Motor neuron (in vitro differentiated cells): Measurements from ENCODE around the gene ADAD2. TPM values are rescaled to one million over a fixed set of nuclear protein-coding genes. Genes with fewer than 3 reads are reported as not detected.
A peak's percentile ranks its signal among the peaks of the same experiment; 100 is the strongest.

Source experiments
- ATAC-seq, 8 experiments: fragments of 200-7000 bp; cut with Tn5 transposase; replicated peaks in 6 of 8; 2 replicates each; pipeline ENCODE4 v1.8.0; 2021; ENCODE audit warnings: mild to moderate bottlenecking in 8 of 8, moderate library complexity in 8 of 8
- H3K27ac ChIP-seq, 2 donors: fragments of 250-450 bp; sonication (Bioruptor Pico); 2 replicates each; pipeline ENCODE4 v1.9.0; 2021; ENCODE audit warnings: antibody characterized with exemption in 2 of 2, mild to moderate bottlenecking in 2 of 2, moderate library complexity in 1 of 2
- H3K4me1 ChIP-seq, 2 donors: fragments of 250-450 bp; sonication (Bioruptor Pico); replicated peaks in 1 of 2; 2 replicates each; pipeline ENCODE4 v1.6.1; 2021; ENCODE audit warnings: antibody characterized with exemption in 2 of 2, mild to moderate bottlenecking in 2 of 2, moderate library complexity in 1 of 2
- H3K4me3 ChIP-seq, 5 donors: fragments of 250-450 bp; sonication (Bioruptor Pico); 2 replicates each; pipeline ENCODE4 v1.9.0; 2021; ENCODE audit warnings: antibody characterized with exemption in 5 of 5, mild to moderate bottlenecking in 5 of 5, moderate library complexity in 4 of 5
- WGBS, 10 experiments: fragments of 450-650 bp; shearing (Covaris generic); methylation state at CpG; one replicate each; pipeline ENCODE4 v1.0.0; 2022; 5-methylcytosine and 5-hydroxymethylcytosine counted together
- in situ Hi-C, 9 experiments: fragments of 400-800 bp; cut with MboI; loops; one replicate each; pipeline ENCODE4 v1.15.0; 2021; ENCODE audit warnings: low sequenced_read_pairs in 9 of 9, low pct_unique_long_range_greater_than_20kb in 2 of 9; ENCODE audit not compliant: unreplicated experiment in 9 of 9
- total RNA-seq, 8 experiments: library from RNA; unstranded; fragments of 300-600 nt; gene quantifications; 2 replicates each; pipeline versions ENCODE4 v1.2.3 to v1.2.4, GENCODE V29; 2022

The ADAD2 gene
- total RNA-seq, 8 experiments from 2014 or later, result 0.05 to 2.1 (median 0.81) TPM; not detected in 3

DNA sequence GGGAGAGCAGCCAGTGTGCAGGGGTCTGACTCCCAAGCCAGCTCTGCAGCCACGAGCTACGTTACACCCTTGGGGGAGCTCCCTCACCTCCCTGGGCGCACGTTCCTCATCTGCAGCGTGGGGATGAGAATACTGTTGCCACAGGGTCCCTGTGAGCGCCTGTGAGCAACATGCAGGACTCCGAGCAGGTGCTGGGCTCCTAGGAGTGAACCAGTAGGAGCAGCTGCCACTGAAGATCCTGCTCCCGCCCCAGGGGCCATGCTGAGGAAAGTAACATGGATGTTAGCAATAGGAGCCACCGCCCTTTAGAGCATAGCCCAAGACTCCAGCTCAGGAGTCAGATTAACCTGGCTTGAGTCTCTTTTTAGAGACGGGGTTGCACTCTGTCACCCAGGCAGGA is 29.9 kb upstream of the ADAD2 start:
- no peak overlapping the region for H3K27ac ChIP-seq
- in situ Hi-C loops, result loop anchor here in 1 of 9 experiments (10.0 kb wide), 1 partner anchor 76 kb away; no protein-coding TSS in a partner anchor

DNA sequence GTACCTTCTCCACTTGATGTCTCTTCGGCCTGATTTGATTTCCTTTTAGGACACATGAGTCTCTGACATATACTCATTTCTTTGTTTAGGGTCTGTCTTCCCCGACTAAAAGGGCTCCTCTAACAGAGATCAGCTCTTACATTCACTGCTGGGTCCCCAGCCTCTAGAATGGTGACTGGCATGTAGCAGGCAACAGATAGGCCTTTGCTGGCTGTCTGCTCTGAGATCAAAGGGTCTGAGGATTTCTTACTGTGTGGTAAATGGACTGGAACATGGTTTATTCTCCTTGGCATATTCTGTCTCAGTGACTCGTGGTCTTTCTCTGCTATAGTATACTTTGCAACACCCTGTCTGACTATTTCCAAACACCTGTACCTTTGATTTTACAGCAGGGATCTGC is 29.2 kb upstream of the ADAD2 start:
- no peak for ATAC-seq
- Histone ChIP-seq H3K4me3 (no peak overlapping the region), H3K4me1 (no peaks in the 10 kb centered on the region), H3K27ac (no peak overlapping the region)
- in situ Hi-C loops, result loop anchor here in 1 of 9 experiments (10.0 kb wide), 1 partner anchor 77 kb away; no protein-coding TSS in a partner anchor
- 10 to 56% (median 42%) methylated on average over 2 to 3 of the region's 3 CpGs; no CpG with 5 or more reads in 3 of the 10 experiments for WGBS, 10 experiments

More for the DNA sequence above, 29.9 kb upstream of the ADAD2 start:
- Histone ChIP-seq H3K4me1 (no peaks in the 10 kb centered on the region), H3K4me3 (no peak overlapping the region)
- peak in 2 of 8 experiments; percentile 19 to 60 for ATAC-seq
- 45 to 100% (median 90%) methylated on average over 1 to 7 of the region's 10 CpGs; no CpG with 5 or more reads in 3 of the 10 experiments for WGBS, 10 experiments

DNA sequence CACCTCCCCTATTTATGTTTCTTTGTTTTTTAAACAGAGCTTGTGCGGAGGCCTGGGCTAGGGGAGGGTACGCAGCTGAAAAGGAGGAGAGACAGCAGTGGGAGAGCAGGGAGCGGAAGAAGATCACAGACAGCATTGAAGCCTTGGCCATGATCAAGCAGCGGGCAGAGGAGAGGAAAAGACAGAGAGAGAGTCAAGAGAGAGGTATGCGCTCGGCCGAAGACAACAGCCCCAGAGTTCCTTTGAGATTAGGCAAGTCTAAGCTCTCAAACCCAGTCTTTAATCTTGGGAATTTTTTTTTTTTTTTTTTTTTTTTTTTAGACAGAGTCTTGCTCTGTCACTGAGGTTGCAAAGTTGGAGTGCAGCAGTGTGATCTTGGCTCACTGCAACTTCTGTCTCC is 25.2 kb upstream of the ADAD2 start:
- in situ Hi-C loops, result loop anchor here in 1 of 9 experiments (10.0 kb wide), 1 partner anchor 81 kb away; no protein-coding TSS in a partner anchor

DNA sequence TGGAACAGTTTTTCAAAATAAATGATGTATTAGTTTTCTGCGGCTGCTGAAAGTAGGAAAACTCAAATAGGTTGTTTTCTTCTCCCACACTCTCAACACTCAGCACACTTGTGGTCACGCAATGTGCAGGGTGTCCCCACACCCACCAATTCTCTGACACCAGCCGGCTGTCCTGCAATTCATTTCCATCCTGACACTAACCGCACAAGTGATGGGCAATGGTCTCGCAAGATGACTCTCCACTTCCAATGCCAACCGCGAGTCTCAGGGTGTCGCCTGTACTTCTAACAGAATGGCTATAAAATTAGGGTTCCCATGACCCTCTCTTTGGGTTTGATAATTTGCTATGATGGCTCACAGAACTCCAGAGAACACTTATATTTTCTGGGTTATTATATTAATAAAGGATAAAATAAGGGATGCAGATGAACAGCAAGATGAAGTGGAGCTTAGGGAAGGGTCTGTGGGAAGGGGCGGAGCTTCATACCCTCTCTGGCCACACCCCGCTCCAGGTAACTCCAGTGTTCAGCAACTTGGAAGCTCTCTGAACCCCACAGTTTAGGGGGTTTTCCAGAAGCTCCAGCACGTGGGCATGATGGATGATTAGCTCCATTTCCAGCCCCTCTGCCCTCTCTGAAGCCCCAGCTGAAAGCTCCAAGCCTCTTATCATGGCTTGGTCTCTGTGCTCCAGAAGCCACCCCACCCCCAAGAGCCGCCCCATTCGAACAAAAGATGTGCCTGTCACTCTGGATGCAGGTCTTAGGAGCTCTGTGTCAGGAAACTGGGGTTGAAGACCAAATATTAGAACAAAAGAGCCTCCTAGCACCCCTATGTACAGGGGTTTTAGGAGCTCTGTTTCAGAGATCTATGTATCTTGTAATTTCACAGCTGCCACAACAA is 23.9 kb upstream of the ADAD2 start:
- 54 to 93% (median 80%) methylated on average over 2 to 7 of the region's 13 CpGs; no CpG with 5 or more reads in 3 of the 10 experiments for WGBS, 10 experiments
- no peak for ATAC-seq
- Histone ChIP-seq H3K4me3 (no peak overlapping the region), H3K27ac (no peak overlapping the region), H3K4me1 (no peaks in the 10 kb centered on the region)
- in situ Hi-C loops, result loop anchor here in 1 of 9 experiments (10.0 kb wide), 1 partner anchor 82 kb away; no protein-coding TSS in a partner anchor

More for the DNA sequence above, 25.2 kb upstream of the ADAD2 start:
- Histone ChIP-seq H3K4me3 (no peak overlapping the region), H3K4me1 (no peaks in the 10 kb centered on the region), H3K27ac (no peak overlapping the region)
- 40 to 95% (median 80%) methylated on average over 1 to 7 of the region's 7 CpGs for WGBS, 10 experiments
- ATAC-seq, result no peak

DNA sequence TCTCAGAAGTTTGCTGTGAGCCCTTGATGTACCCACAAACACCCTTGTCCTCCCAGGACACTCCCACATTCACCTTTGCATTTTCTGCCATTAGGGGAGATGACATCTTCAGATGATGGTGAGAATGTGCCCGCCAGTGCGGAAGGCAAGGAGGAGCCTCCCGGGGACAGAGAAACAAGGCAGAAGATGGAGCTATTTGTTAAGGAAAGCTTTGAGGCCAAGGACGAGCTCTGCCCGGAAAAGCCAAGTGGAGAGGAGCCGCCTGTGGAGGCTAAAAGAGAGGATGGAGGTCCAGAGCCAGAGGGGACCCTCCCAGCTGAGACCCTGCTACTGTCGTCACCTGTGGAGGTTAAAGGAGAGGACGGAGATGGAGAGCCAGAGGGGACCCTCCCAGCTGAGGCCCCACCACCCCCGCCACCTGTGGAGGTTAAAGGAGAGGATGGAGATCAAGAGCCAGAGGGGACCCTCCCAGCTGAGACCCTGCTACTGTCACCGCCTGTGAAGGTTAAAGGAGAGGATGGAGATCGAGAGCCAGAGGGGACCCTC is 21.1 kb upstream of the ADAD2 start:
- ATAC-seq, result no peak
- no peak overlapping the region for H3K4me3 ChIP-seq
- H3K4me1 ChIP-seq, result no peaks in the 10 kb centered on the region
- in situ Hi-C loops, result loop anchor here in 1 of 9 experiments (10.0 kb wide), 1 partner anchor 85 kb away; no protein-coding TSS in a partner anchor
- 40 to 100% (median 69%) methylated on average over 1 to 7 of the region's 11 CpGs; no CpG with 5 or more reads in 4 of the 10 experiments for WGBS, 10 experiments
- no peak overlapping the region for H3K27ac ChIP-seq

DNA sequence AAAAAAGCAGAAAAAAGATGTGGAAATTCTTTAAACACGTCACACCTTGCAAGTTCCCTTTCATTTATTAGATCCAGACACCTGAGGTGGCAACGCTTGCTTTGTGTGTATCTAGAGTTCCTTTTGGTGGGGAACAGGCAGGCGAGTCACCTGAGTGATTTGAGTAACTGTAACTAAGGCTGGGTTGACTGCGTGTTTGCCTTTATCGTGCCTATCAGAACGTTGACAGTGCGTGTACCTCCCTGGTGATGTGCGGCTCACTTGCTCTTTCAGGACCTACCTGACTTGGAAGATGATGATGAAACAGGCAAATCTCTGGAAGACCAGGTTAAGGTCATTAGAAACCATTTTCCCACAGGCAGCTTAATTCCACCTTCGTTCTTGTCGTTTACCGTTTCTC is 16.6 kb upstream of the ADAD2 start:
- in situ Hi-C loops, result no loop called here

DNA sequence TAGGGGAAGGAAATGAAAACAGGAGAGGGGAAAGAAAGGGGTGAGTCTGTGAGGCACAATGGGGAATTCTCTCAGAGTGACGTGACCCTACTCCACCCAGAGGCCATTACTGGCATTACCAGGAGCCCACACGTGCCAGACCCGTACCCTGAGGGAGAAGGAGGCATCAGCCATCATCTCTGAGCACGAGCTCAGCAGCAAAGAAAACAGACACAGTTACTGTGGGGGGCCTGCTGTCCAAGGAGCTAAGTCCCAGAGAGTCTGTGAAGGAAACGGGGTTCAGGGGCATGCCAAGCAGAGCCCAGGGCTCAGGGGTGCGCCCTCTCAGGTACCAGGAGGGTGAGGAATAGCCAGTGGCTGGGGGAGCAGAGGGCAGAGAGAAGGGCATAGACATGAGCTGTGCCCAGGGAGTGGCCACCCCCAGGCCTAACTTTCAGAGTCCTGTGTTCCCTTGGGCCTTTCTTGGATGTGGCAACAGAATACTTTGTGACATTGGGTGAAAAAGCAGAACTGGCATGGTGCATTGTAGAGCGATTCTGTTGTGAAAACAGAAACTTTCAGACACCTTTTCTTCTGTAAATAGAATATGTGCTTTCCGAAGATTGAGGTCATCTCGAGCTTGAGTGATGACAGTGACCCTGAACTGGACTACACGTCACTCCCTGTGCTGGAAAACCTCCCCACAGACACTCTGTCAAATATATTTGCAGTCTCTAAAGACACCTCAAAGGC is 15.4 kb upstream of the ADAD2 start:
- in situ Hi-C loops, result loop anchor here in 1 of 9 experiments (25.0 kb wide), 1 partner anchor 312 kb away; no protein-coding TSS in a partner anchor
- Histone ChIP-seq H3K4me3 (no peak overlapping the region), H3K27ac (peak overlapping the region in 1 of 2 donors; percentile 12), H3K4me1 (peaks cover 13 to 14% of the 10 kb centered on the region in 2 donors)
- WGBS, 10 experiments, result 20 to 78% (median 57%) methylated on average over 1 to 5 of the region's 10 CpGs; no CpG with 5 or more reads in 3 of the 10 experiments
- peak in 6 of 8 experiments; percentile 12 to 67 (median 44) for ATAC-seq

More for the DNA sequence above, 16.6 kb upstream of the ADAD2 start:
- H3K27ac ChIP-seq, result no peak overlapping the region
- no peak overlapping the region for H3K4me3 ChIP-seq
- 78 to 100% (median 87%) methylated on average over 4 to 10 of the region's 11 CpGs; no CpG with 5 or more reads in 4 of the 10 experiments for WGBS, 10 experiments
- ATAC-seq, result no peak
- peaks cover 13 to 14% of the 10 kb centered on the region in 2 donors for H3K4me1 ChIP-seq

DNA sequence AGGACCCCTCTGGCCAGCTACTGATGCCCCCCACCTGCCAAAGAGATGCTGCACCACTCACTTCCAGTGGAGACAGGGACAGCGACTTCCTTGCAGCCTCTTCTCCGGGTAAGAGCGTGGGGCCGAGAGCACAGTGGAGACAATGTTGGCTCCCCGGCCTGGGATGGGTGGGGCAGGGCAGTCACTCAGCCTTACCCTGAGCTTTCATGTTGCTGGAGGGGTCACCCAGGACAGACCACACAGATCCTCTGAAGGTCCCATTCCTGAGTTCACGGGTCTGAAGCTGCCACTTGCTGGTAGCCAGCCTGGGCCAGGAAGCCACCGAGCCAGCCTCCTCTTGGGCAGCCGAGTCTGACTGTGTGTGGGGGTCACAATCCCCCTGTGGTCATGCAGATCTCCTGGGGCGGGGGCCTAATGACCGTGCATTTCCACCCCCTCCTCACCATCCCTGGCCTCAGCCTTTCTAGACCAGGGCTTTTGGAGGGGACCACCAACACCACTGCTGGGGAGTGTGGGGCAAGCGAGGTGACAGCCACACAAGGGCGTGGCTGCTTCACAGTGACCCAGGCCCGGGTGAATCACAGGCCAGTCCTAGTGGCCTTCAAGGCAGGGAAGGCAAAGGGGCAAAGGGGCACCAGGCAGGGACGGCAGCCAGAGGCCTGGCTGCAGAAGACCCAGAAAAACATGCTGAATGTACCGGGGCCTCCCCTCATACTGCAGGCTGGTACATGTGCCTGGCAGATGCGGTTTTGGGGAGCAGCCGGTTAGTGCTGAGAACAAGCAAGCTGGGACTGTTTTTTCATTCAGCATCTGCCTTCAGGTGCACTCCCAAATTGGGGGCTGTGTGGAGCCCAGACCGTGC is 14.5 kb upstream of the ADAD2 start:
- in situ Hi-C loops, result loop anchor here in 1 of 9 experiments (25.0 kb wide), 1 partner anchor 311 kb away; no protein-coding TSS in a partner anchor
- no peak overlapping the region for H3K4me3 ChIP-seq
- peak overlapping the region in 1 of 2 donors; percentile 24 for H3K27ac ChIP-seq
- ATAC-seq, result peak in 5 of 8 experiments; percentile 2 to 12 (median 7)
- peaks cover 13 to 14% of the 10 kb centered on the region in 2 donors for H3K4me1 ChIP-seq
- 60 to 83% (median 73%) methylated on average over 1 to 6 of the region's 18 CpGs; no CpG with 5 or more reads in 7 of the 10 experiments for WGBS, 10 experiments

DNA sequence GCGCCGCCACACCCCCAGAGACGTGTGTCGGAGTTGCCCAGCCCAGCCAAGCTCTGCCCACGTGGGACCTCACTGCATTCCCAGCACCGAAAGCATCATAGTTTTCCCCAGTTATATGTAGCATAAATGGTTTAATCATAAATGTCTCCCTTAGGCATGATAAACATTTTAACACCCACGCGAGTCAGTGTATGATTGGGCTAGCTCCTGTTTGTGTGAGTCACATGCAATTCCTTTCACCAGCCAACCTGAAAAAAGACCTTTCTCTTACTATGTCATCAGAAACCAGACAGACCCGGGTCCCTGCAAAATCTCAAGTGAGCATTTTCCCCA is 13.2 kb upstream of the ADAD2 start:
- in situ Hi-C loops, result loop anchor here in 1 of 9 experiments (25.0 kb wide), 1 partner anchor 310 kb away; no protein-coding TSS in a partner anchor
- Histone ChIP-seq H3K27ac (peak overlapping the region in 1 of 2 donors; percentile 43), H3K4me3 (no peak overlapping the region), H3K4me1 (peaks cover 13 to 14% of the 10 kb centered on the region in 2 donors)
- 7 to 92% (median 50%) methylated on average over 1 to 3 of the region's 9 CpGs; no CpG with 5 or more reads in 5 of the 10 experiments for WGBS, 10 experiments
- peak; percentile 5 to 62 (median 30) for ATAC-seq

DNA sequence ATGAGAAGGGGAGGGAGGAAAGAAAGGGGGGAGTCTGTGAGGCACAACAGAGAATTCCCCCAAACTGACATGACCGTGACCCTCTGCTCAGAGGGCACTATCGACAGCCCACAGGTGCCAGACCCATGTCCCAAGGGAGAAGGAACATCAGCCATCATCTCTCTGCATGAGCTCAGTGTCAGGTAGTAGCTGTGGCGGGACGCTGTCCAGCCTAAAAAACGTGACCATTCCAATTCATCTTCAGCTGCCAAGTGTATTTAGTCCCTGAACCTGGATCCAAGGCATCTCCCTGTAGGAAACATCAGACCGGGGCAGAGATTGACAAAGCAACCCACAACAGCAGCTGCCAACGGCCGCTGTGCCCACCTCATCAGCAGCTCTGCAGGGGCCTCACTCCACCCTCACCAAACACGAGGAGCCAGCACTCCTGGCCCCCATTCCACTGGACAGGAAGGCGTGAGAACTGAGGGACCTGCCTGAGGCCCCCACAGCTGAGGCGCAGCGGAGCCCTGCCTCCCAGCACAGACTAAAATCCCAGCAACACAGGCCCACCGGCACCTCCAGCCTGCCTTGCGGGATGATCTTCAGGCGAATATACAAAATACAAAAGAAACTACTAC is 12.7 kb upstream of the ADAD2 start:
- ATAC-seq, result peak in 4 of 8 experiments; percentile 3 to 36 (median 23)
- WGBS, 10 experiments, result 39 to 100% (median 95%) methylated on average over 1 to 9 of the region's 15 CpGs; no CpG with 5 or more reads in 3 of the 10 experiments
- in situ Hi-C loops, result loop anchor here in 1 of 9 experiments (25.0 kb wide), 1 partner anchor 309 kb away; no protein-coding TSS in a partner anchor
- no peak overlapping the region for H3K27ac ChIP-seq
- peaks cover 13 to 14% of the 10 kb centered on the region in 2 donors for H3K4me1 ChIP-seq
- H3K4me3 ChIP-seq, result no peak overlapping the region
